Measurements from ENCODE around the gene C6orf89. TPM values are rescaled to one million over a fixed set of nuclear protein-coding genes. Genes with fewer than 3 reads are reported as not detected.

The C6orf89 gene
- polyA plus RNA-seq, 2 of the 4 experiments (the other 2 are of a cell fraction), result 13.8 to 27.0 TPM

GRCh38 chr6:36969240-36969691 lies 83.5 kb downstream of the C6orf89 start:
- no peak for DNase-seq (ENCODE audit: low read depth in 1 of 2, low spot score in 1 of 2)
- no peak for FAIRE-seq
- no peak overlapping the region for H3K4me2 ChIP-seq
- H3K4me3 ChIP-seq, result no peak overlapping the region
- ChIA-PET CTCF (interaction anchor here (1.1 to 1.2 kb wide), 2 partner anchors 9 to 241 kb away, joined by 3 to 4 read pairs; no protein-coding TSS in a partner anchor), POLR2A (no interaction called here)
- no peaks in the 10 kb centered on the region for H3K9me3 ChIP-seq
- WGBS (ENCODE audit: missing lambda C conversion rate), result 87% methylated on average over 9 of the region's 14 CpGs
- no peak for ATAC-seq
- TF ChIP-seq RFX5 (IDR thresholded peaks at IDR 0.05) (no peak), RNF2 (IDR thresholded peaks at IDR 0.05; ENCODE audit: borderline replicate concordance, low read depth) (no peak), MAZ (IDR thresholded peaks at IDR 0.05; ENCODE audit: borderline replicate concordance, low read depth, low read length) (no peak), JUNB (IDR thresholded peaks at IDR 0.05) (no peak), RAD21 (conservative IDR thresholded peaks at IDR 0.05 in 1 of 2, IDR thresholded peaks at IDR 0.05 in 1 of 2) (no peak), EHMT2 (IDR thresholded peaks at IDR 0.05; ENCODE audit: low read depth) (no peak), SMC3 (IDR thresholded peaks at IDR 0.05) (no peak)
- H3K4me1 ChIP-seq, result no peaks in the 10 kb centered on the region
- H3K27ac ChIP-seq, result no peak overlapping the region

GRCh38 chr6:36969988-36970891 lies 84.5 kb downstream of the C6orf89 start:
- ATAC-seq, result no peak
- Histone ChIP-seq H3K9me3 (no peaks in the 10 kb centered on the region), H3K4me3 (no peak overlapping the region), H3K4me2 (no peak overlapping the region), H3K27ac (peak overlapping the region in 1 of 2 experiments; percentile 53; a peak in 1 of 6 replicates), H3K4me1 (no peaks in the 10 kb centered on the region)
- POLR2A ChIA-PET, result no interaction called here
- no peak for TF ChIP-seq FOSL2 (IDR thresholded peaks at IDR 0.05)
- TF ChIP-seq FOSL2 (CRISPR knock-in tag; IDR thresholded peaks at IDR 0.05), result no peak
- no peak for TF ChIP-seq JUNB (IDR thresholded peaks at IDR 0.05)
- no peak for TF ChIP-seq JUN (IDR thresholded peaks at IDR 0.05)
- TF ChIP-seq EHF (CRISPR knock-in tag; IDR thresholded peaks at IDR 0.05), result no peak
- no peak for TF ChIP-seq NPAS2 (CRISPR knock-in tag; IDR thresholded peaks at IDR 0.05; ENCODE audit: borderline replicate concordance)
- no peak for TF ChIP-seq CEBPB (IDR thresholded peaks at IDR 0.05)
- no peak for TF ChIP-seq ZSCAN20 (CRISPR knock-in tag; IDR thresholded peaks at IDR 0.05)
- no peak for TF ChIP-seq ELK1 (IDR thresholded peaks at IDR 0.05; ENCODE audit: low read depth, low read length)
- TF ChIP-seq HES2 (IDR thresholded peaks at IDR 0.05), result no peak
- TF ChIP-seq RFX5 (IDR thresholded peaks at IDR 0.05), result no peak
- TF ChIP-seq RARB (CRISPR knock-in tag; IDR thresholded peaks at IDR 0.05), result no peak
- no peak for DNase-seq (ENCODE audit: low read depth in 1 of 2, low spot score in 1 of 2)
- CTCF ChIA-PET, result interaction anchor here (1.1 to 1.4 kb wide), 3 partner anchors 8 to 240 kb away, joined by 3 to 6 read pairs (median 4); partner anchors contain the start of gene C6orf89
- no peak for FAIRE-seq
- 79% methylated on average over 9 of the region's 17 CpGs for WGBS (ENCODE audit: missing lambda C conversion rate)

GRCh38 chr6:36970892-36971842 lies 85.4 kb downstream of the C6orf89 start:
- no peak overlapping the region for H3K4me2 ChIP-seq
- WGBS (ENCODE audit: missing lambda C conversion rate), result 86% methylated on average over 13 of the region's 17 CpGs
- no peak overlapping the region for H3K4me3 ChIP-seq
- ChIA-PET POLR2A (no interaction called here), CTCF (interaction anchor here (1.4 kb wide), 1 partner anchor 85 kb away, joined by 6 read pairs; the partner anchor contains the start of gene C6orf89)
- FAIRE-seq (no peak), DNase-seq (ENCODE audit: low read depth in 1 of 2, low spot score in 1 of 2) (no peak), ATAC-seq (no peak)
- H3K4me1 ChIP-seq, result no peaks in the 10 kb centered on the region
- no peaks in the 10 kb centered on the region for H3K9me3 ChIP-seq
- H3K27ac ChIP-seq, result peak overlapping the region in 1 of 2 experiments; percentile 53; a peak in 1 of 6 replicates
- TF ChIP-seq RARB (CRISPR knock-in tag; IDR thresholded peaks at IDR 0.05) (no peak), RNF2 (IDR thresholded peaks at IDR 0.05; ENCODE audit: borderline replicate concordance, low read depth) (no peak), E2F6 (IDR thresholded peaks at IDR 0.05; ENCODE audit: borderline replicate concordance, low read depth) (no peak), HOXB5 (CRISPR knock-in tag; IDR thresholded peaks at IDR 0.05) (no peak), HDAC2 (IDR thresholded peaks at IDR 0.05) (no peak), ELK1 (IDR thresholded peaks at IDR 0.05; ENCODE audit: low read depth, low read length) (no peak), ZNF302 (CRISPR knock-in tag; IDR thresholded peaks at IDR 0.05) (no peak), JUNB (IDR thresholded peaks at IDR 0.05) (no peak), JUN (IDR thresholded peaks at IDR 0.05) (no peak), BHLHE40 (IDR thresholded peaks at IDR 0.05; ENCODE audit: low read depth, low read length) (no peak), ESRRA (IDR thresholded peaks at IDR 0.05; ENCODE audit: borderline replicate concordance, low read length) (no peak)
